GM23338 (cell line): ENCODE data around the gene PEX16. TPM values are rescaled to one million over a fixed set of nuclear protein-coding genes. Genes with fewer than 3 reads are reported as not detected.

ENCODE experiments used
- ATAC-seq: fragments of 200-7000 bp; cut with Tn5 transposase; 3 replicates; pipeline ENCODE4 v1.9.1; 2020
- DNase-seq: peaks from one replicate; pipeline ENCODE4 v3.0.0-alpha.2; 2015; ENCODE audit warnings: low spot score
- H2AFZ ChIP-seq: fragments of 200-600 bp; sonication (generic); 2 replicates; pipeline ENCODE4 v1.8.0; 2016; ENCODE audit warnings: antibody characterized with exemption, mild to moderate bottlenecking, moderate library complexity
- H3F3A ChIP-seq: fragments of 200-600 bp; sonication (generic); replicated peaks from 2 replicates; pipeline ENCODE4 v1.8.0; 2017; ENCODE audit warnings: antibody characterized with exemption, mixed run types, low read depth
- H3K27ac ChIP-seq: fragments of 200-600 bp; sonication (generic); 2 replicates; pipeline ENCODE4 v1.6.1; 2016; ENCODE audit warnings: low read depth
- H3K27me3 ChIP-seq: fragments of 200-600 bp; sonication (generic); 2 replicates; pipeline ENCODE4 v1.8.0; 2016; ENCODE audit warnings: mild to moderate bottlenecking, mixed run types, moderate library complexity; ENCODE audit not compliant: insufficient read depth
- H3K36me3 ChIP-seq: fragments of 200-600 bp; sonication (generic); 2 replicates; pipeline ENCODE4 v1.8.0; 2016; ENCODE audit warnings: mild to moderate bottlenecking; ENCODE audit not compliant: insufficient read depth
- H3K4me1 ChIP-seq: fragments of 200-600 bp; sonication (generic); 2 replicates; pipeline ENCODE4 v1.8.0; 2016; ENCODE audit warnings: mild to moderate bottlenecking, moderate library complexity; ENCODE audit not compliant: insufficient read depth
- H3K4me2 ChIP-seq: fragments of 200-600 bp; sonication (generic); 2 replicates; pipeline ENCODE4 v1.7.1; 2017; ENCODE audit warnings: mixed run types
- H3K4me3 ChIP-seq: fragments of 200-600 bp; sonication (generic); 2 replicates; pipeline ENCODE4 v1.6.1; 2016; ENCODE audit warnings: mixed run types
- H3K79me2 ChIP-seq: fragments of 200-600 bp; sonication (generic); replicated peaks from 2 replicates; pipeline ENCODE4 v1.8.0; 2017; ENCODE audit warnings: mild to moderate bottlenecking; ENCODE audit not compliant: insufficient read depth
- H3K9me2 ChIP-seq: fragments of 200-600 bp; sonication (generic); 2 replicates; pipeline ENCODE4 v1.8.0; 2017; ENCODE audit not compliant: insufficient read depth
- H4K20me1 ChIP-seq: fragments of 200-600 bp; sonication (generic); replicated peaks from 2 replicates; pipeline ENCODE4 v1.8.0; 2017; ENCODE audit warnings: mild to moderate bottlenecking; ENCODE audit not compliant: insufficient read depth
- H3K27ac Mint-ChIP-seq: 2 replicates; pipeline ENCODE4 v1.8.0; 2020; ENCODE audit warnings: inconsistent platforms, mild to moderate bottlenecking, moderate library complexity, mixed read lengths
- H3K27me3 Mint-ChIP-seq: 3 replicates; pipeline ENCODE4 v1.8.0; 2022; ENCODE audit warnings: low read depth, mild to moderate bottlenecking, moderate library complexity, mixed read lengths, inconsistent platforms; ENCODE audit not compliant: insufficient read depth, poor library complexity
- H3K36me3 Mint-ChIP-seq: 3 replicates; pipeline ENCODE4 v1.8.0; 2021; ENCODE audit warnings: low read depth, mild to moderate bottlenecking, inconsistent platforms, moderate library complexity, mixed read lengths
- H3K4me1 Mint-ChIP-seq: 3 replicates; pipeline ENCODE4 v1.8.0; 2020; ENCODE audit warnings: mild to moderate bottlenecking, inconsistent platforms, mixed read lengths
- H3K4me3 Mint-ChIP-seq: 3 replicates; pipeline ENCODE4 v1.8.0; 2021; ENCODE audit warnings: moderate library complexity, mild to moderate bottlenecking, inconsistent platforms, mixed read lengths
- H3K9me3 Mint-ChIP-seq: 3 replicates; pipeline ENCODE4 v1.8.0; 2020; ENCODE audit warnings: moderate library complexity, mild to moderate bottlenecking, inconsistent platforms, mixed read lengths
- CTCF ChIP-seq, 2 experiments: fragments of 200-600 bp in 1 of 2; sonication (generic) in 1 of 2; conservative IDR thresholded peaks; 2 replicates each; pipeline versions ENCODE4 v1.5.1 to v1.6.1; 2016 to 2017; ENCODE audit warnings: antibody characterized with exemption in 2 of 2, low read depth in 2 of 2, mild to moderate bottlenecking in 2 of 2, moderate library complexity in 1 of 2
- EZH2 ChIP-seq: fragments of 200-600 bp; sonication (generic); IDR thresholded peaks from one replicate; pipeline ENCODE4 v1.8.0; 2017; ENCODE audit warnings: antibody characterized with exemption, mild to moderate bottlenecking, low read depth; ENCODE audit not compliant: unreplicated experiment
- EZH2phosphoT487 ChIP-seq: fragments of 200-600 bp; sonication (generic); IDR thresholded peaks from one replicate; pipeline ENCODE4 v1.8.1; 2018; ENCODE audit warnings: antibody characterized with exemption; ENCODE audit not compliant: unreplicated experiment
- JUNB ChIP-seq: IDR thresholded peaks from one replicate; pipeline ENCODE4 v1.6.1; 2016; ENCODE audit warnings: antibody characterized with exemption; ENCODE audit not compliant: unreplicated experiment
- POLR2AphosphoS5 ChIP-seq: IDR thresholded peaks from 2 replicates; pipeline ENCODE4 v1.6.1; 2016; ENCODE audit warnings: antibody characterized with exemption, low read depth
- ZNF331 ChIP-seq: fragments of 250-450 bp; sonication (Bioruptor Pico); IDR thresholded peaks from 2 replicates; pipeline ENCODE4 v1.5.0; 2020; ENCODE audit warnings: low read depth, mild to moderate bottlenecking, moderate library complexity
- polyA plus RNA-seq: library from polyadenylated mRNA; unstranded; fragments of >200 nt; fragmentation: Nextera tagmentation; extraction: Ambion mirVana; gene quantifications from 2 replicates; pipeline ENCODE4 v1.2.1, GENCODE V29; 2016
- total RNA-seq: library from RNA; depleted of rRNA; stranded (reverse); fragments of >200 nt; shearing (Covaris generic); gene quantifications from 2 replicates; pipeline ENCODE4 v1.2.3, GENCODE V29; 2014
- TF ChIP-seq, protein P1 (sequence below): IDR thresholded peaks from one replicate; pipeline ENCODE4 v1.6.1; 2018; ENCODE audit warnings: antibody characterized with exemption; ENCODE audit not compliant: unreplicated experiment
- TF ChIP-seq, protein P2 (sequence below): IDR thresholded peaks from 2 replicates; pipeline ENCODE4 v1.6.1; 2016; ENCODE audit warnings: antibody characterized with exemption

The PEX16 gene
- total and polyA plus RNA-seq, 2 experiments from 2014 or later = 23.3 to 34.1 TPM

DNA sequence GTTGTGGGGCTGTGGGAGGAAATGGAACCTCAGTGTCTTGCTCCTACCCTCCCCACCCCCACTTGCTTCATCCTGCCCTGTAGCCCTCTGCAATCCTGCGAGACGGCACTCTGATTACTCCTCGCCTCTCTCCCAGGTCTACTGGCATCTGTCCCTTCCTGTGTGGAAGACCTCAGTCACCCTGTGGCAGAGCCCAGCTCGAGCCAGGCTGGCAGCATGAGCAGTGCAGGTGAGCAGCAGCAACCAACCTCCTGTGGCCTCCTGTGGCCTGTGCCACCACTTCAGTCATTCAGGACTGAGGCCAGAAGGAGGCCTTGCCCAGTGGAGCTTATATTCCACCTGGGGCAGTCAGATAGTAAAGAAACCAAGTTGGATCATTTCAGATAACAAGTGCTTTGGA lies 47.0 kb downstream of the PEX16 start:
- ATAC-seq = no peak
- Histone ChIP-seq H3F3A (peaks cover 4% of the 10 kb centered on the region; the same call in 1 of the 2 replicates), H2AFZ (no peak overlapping the region), H3K9me2 (no peaks in the 10 kb centered on the region), H3K4me1 (peaks cover 8% of the 10 kb centered on the region), H3K79me2 (no peaks in the 10 kb centered on the region), H3K36me3 (no peaks in the 10 kb centered on the region; the same call in 1 of the 2 replicates), H3K27me3 (no peaks in the 10 kb centered on the region), H4K20me1 (no peaks in the 10 kb centered on the region), H3K4me2 (no peak overlapping the region), H3K27ac (no peak overlapping the region), H3K4me3 (no peak overlapping the region)
- peaks cover 11% of the 10 kb centered on the region; the same call in 2 of the 3 replicates for H3K36me3 Mint-ChIP-seq
- no peaks in the 10 kb centered on the region for H3K9me3 Mint-ChIP-seq
- peaks cover 1% of the 10 kb centered on the region for H3K27me3 Mint-ChIP-seq
- DNase-seq = no peak
- H3K4me1 Mint-ChIP-seq = peaks cover 14% of the 10 kb centered on the region
- H3K27ac Mint-ChIP-seq = no peak overlapping the region
- TF ChIP-seq, protein P1, sequence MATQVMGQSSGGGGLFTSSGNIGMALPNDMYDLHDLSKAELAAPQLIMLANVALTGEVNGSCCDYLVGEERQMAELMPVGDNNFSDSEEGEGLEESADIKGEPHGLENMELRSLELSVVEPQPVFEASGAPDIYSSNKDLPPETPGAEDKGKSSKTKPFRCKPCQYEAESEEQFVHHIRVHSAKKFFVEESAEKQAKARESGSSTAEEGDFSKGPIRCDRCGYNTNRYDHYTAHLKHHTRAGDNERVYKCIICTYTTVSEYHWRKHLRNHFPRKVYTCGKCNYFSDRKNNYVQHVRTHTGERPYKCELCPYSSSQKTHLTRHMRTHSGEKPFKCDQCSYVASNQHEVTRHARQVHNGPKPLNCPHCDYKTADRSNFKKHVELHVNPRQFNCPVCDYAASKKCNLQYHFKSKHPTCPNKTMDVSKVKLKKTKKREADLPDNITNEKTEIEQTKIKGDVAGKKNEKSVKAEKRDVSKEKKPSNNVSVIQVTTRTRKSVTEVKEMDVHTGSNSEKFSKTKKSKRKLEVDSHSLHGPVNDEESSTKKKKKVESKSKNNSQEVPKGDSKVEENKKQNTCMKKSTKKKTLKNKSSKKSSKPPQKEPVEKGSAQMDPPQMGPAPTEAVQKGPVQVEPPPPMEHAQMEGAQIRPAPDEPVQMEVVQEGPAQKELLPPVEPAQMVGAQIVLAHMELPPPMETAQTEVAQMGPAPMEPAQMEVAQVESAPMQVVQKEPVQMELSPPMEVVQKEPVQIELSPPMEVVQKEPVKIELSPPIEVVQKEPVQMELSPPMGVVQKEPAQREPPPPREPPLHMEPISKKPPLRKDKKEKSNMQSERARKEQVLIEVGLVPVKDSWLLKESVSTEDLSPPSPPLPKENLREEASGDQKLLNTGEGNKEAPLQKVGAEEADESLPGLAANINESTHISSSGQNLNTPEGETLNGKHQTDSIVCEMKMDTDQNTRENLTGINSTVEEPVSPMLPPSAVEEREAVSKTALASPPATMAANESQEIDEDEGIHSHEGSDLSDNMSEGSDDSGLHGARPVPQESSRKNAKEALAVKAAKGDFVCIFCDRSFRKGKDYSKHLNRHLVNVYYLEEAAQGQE = no peak
- TF ChIP-seq, protein P2, sequence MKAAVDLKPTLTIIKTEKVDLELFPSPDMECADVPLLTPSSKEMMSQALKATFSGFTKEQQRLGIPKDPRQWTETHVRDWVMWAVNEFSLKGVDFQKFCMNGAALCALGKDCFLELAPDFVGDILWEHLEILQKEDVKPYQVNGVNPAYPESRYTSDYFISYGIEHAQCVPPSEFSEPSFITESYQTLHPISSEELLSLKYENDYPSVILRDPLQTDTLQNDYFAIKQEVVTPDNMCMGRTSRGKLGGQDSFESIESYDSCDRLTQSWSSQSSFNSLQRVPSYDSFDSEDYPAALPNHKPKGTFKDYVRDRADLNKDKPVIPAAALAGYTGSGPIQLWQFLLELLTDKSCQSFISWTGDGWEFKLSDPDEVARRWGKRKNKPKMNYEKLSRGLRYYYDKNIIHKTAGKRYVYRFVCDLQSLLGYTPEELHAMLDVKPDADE = no peak
- TF ChIP-seq POLR2AphosphoS5 = no peak
- no peak for TF ChIP-seq EZH2
- TF ChIP-seq CTCF (conservative IDR thresholded peaks at IDR 0.05; ENCODE audit: low read depth in 2 of 2) = no peak
- TF ChIP-seq JUNB = no peak
- TF ChIP-seq EZH2phosphoT487 = no peak
- no peak for TF ChIP-seq ZNF331 (CRISPR knock-in tag)
- H3K4me3 Mint-ChIP-seq = no peak overlapping the region

DNA sequence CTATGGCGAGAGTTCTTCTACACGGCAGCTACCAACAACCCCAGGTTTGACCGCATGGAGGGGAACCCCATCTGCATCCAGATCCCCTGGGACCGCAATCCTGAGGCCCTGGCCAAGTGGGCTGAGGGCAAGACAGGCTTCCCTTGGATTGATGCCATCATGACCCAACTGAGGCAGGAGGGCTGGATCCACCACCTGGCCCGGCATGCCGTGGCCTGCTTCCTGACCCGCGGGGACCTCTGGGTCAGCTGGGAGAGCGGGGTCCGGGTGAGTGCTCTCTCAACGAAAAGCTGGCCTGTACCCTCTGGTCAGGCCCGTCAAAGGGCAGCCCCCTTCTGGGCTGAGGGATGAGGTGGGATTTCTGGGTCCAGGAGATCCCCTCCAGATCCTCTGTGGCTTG lies 48.1 kb downstream of the PEX16 start:
- Histone ChIP-seq H3F3A (peaks cover 4% of the 10 kb centered on the region; the same call in 1 of the 2 replicates), H3K4me2 (no peak overlapping the region), H3K36me3 (no peaks in the 10 kb centered on the region; the same call in 1 of the 2 replicates), H3K27ac (no peak overlapping the region), H3K79me2 (no peaks in the 10 kb centered on the region), H3K4me1 (peaks cover 4% of the 10 kb centered on the region; the same call in 1 of the 2 replicates), H3K9me2 (no peaks in the 10 kb centered on the region), H3K27me3 (no peaks in the 10 kb centered on the region), H2AFZ (no peak overlapping the region), H3K4me3 (no peak overlapping the region), H4K20me1 (no peaks in the 10 kb centered on the region)
- DNase-seq (no peak), ATAC-seq (no peak)
- Mint-ChIP-seq H3K36me3 (peaks cover 11% of the 10 kb centered on the region; the same call in 2 of the 3 replicates), H3K27ac (no peak overlapping the region), H3K9me3 (no peaks in the 10 kb centered on the region), H3K4me1 (peaks cover 6% of the 10 kb centered on the region), H3K27me3 (peaks cover 1% of the 10 kb centered on the region), H3K4me3 (no peak overlapping the region)
- no peak for TF ChIP-seq CTCF (conservative IDR thresholded peaks at IDR 0.05; ENCODE audit: low read depth in 2 of 2)
